K562 (cell line): ENCODE measurements around the gene PAQR6. TPM values are rescaled to one million over a fixed set of nuclear protein-coding genes. Genes with fewer than 3 reads are reported as not detected.

ENCODE experiments used
- ATAC-seq: fragments of 200-7000 bp; cut with Tn5 transposase; 3 replicates; pipeline ENCODE4 v1.9.1; 2020; ENCODE audit warnings: moderate library complexity
- BruUV-seq: library from RNA; stranded (reverse); fragments of 400-500 nt; replicated peaks from 2 replicates; lab custom pipeline; 2021; lab: Mats Ljungman, UMichigan
- CTCF ChIA-PET: fragments of 300-600 bp; formaldehyde crosslinking; extraction: SDS; loops from one replicate; lab custom pipeline; 2021; ENCODE audit warnings: low intra/inter-chr PET ratio; lab: Yijun Ruan, JAX
- POLR2A ChIA-PET: fragments of 300-600, 350-650 bp; sonication (Branson Sonifier 250); formaldehyde crosslinking; extraction: SDS; loops from one replicate; lab custom pipeline; 2021; ENCODE audit warnings: antibody characterized with exemption, inconsistent platforms; lab: Yijun Ruan, JAX
- DNase-seq, 4 experiments: peaks; one replicate each; pipeline versions ENCODE4 v3.0.0 to v3.0.0-alpha.2; 2011 to 2018; ENCODE audit warnings: low spot score in 3 of 4, mixed read lengths in 3 of 4; ENCODE audit errors: extremely low read depth in 1 of 4
- FAIRE-seq: peaks from 2 replicates; lab custom pipeline; 2011; peaks lifted over from hg19 to GRCh38; lab: Jason Lieb, UNC
- H2AFZ ChIP-seq: 2 replicates; pipeline ENCODE4 v1.6.0; 2011; ENCODE audit warnings: low read depth, low read length, control low read depth, inconsistent platforms
- H3K27ac ChIP-seq: fragments of 200-600 bp; 3 replicates; pipeline ENCODE4 v1.8.0; 2011; ENCODE audit warnings: low read depth, mild to moderate bottlenecking, control low read depth, inconsistent platforms, low read length, moderate library complexity, mixed read lengths; ENCODE audit errors: extremely low read depth
- H3K27me3 ChIP-seq, 2 experiments: fragments of 300-600 bp in 1 of 2; 2 replicates in 1 of 2; 3 replicates in 1 of 2; pipeline versions ENCODE4 v1.6.0 to v1.8.0; 2011; ENCODE audit warnings: inconsistent platforms in 2 of 2, low read length in 2 of 2, mild to moderate bottlenecking in 1 of 2, mixed read lengths in 1 of 2, moderate library complexity in 1 of 2; ENCODE audit not compliant: control insufficient read depth in 2 of 2, insufficient read depth in 2 of 2
- H3K36me3 ChIP-seq: fragments of 300-600 bp; 3 replicates; pipeline ENCODE4 v1.8.0; 2011; ENCODE audit warnings: mild to moderate bottlenecking, low read length, inconsistent platforms; ENCODE audit not compliant: control insufficient read depth, insufficient read depth
- H3K4me1 ChIP-seq, 2 experiments: fragments of 200-600 bp in 1 of 2; replicated peaks in 1 of 2; 2 replicates in 1 of 2; 3 replicates in 1 of 2; pipeline versions ENCODE4 v1.5.1 to v1.8.0; 2011; ENCODE audit warnings: inconsistent platforms in 2 of 2, low read length in 2 of 2, mild to moderate bottlenecking in 1 of 2, mixed read lengths in 1 of 2, moderate library complexity in 1 of 2; ENCODE audit not compliant: control insufficient read depth in 2 of 2, insufficient read depth in 2 of 2
- H3K4me2 ChIP-seq: 2 replicates; pipeline ENCODE4 v1.6.1; 2011; ENCODE audit warnings: low read length, control low read depth, inconsistent platforms, mixed read lengths; ENCODE audit not compliant: insufficient read depth
- H3K4me3 ChIP-seq: fragments of 200-600 bp; sonication (generic), shearing (Covaris generic); 2 replicates; pipeline ENCODE4 v1.5.1; 2016; ENCODE audit warnings: control low read depth, inconsistent platforms
- H3K79me2 ChIP-seq: fragments of 200-600 bp; 3 replicates; pipeline ENCODE4 v1.8.0; 2011; ENCODE audit warnings: low read length, inconsistent platforms; ENCODE audit not compliant: control insufficient read depth, insufficient read depth
- H3K9ac ChIP-seq, 2 experiments: 2 replicates each; pipeline versions ENCODE4 v1.6.0 to v1.6.1; 2011; ENCODE audit warnings: low read depth in 2 of 2, low read length in 2 of 2, control low read depth in 1 of 2, inconsistent platforms in 1 of 2, mild to moderate bottlenecking in 1 of 2, mixed read lengths in 1 of 2; ENCODE audit not compliant: insufficient read depth in 1 of 2
- H3K9me1 ChIP-seq: one replicate; pipeline ENCODE4 v1.6.0; 2011; ENCODE audit warnings: inconsistent platforms, mild to moderate bottlenecking, low read length, moderate library complexity; ENCODE audit not compliant: control insufficient read depth, insufficient read depth
- H3K9me3 ChIP-seq: replicated peaks from 2 replicates; pipeline ENCODE4 v1.5.1; 2011; ENCODE audit warnings: low read depth, low read length, inconsistent platforms; ENCODE audit not compliant: control insufficient read depth, insufficient read depth
- H4K20me1 ChIP-seq: replicated peaks from 2 replicates; pipeline ENCODE4 v1.6.1; 2011; ENCODE audit warnings: low read length, inconsistent platforms, mixed read lengths; ENCODE audit not compliant: control insufficient read depth, insufficient read depth
- CBX8 ChIP-seq: fragments of 200-600 bp; sonication (generic); IDR thresholded peaks from 2 replicates; pipeline ENCODE4 v1.6.1; 2012; ENCODE audit warnings: borderline replicate concordance, mixed run types, low read depth, mild to moderate bottlenecking, moderate library complexity, mixed read lengths, low read length, control low read depth, inconsistent platforms; ENCODE audit not compliant: poor library complexity, severe bottlenecking; ENCODE audit errors: extremely low read depth
- CTBP1 ChIP-seq: fragments of 450-650 bp; IDR thresholded peaks from 2 replicates; pipeline ENCODE4 v1.6.1; 2016; ENCODE audit warnings: borderline replicate concordance
- EGR1 ChIP-seq: fragments of 450-650 bp; conservative IDR thresholded peaks from 2 replicates; pipeline ENCODE4 v1.6.1; 2017; ENCODE audit warnings: mild to moderate bottlenecking
- LARP7 ChIP-seq: fragments of 450-650 bp; IDR thresholded peaks from 2 replicates; pipeline ENCODE4 v1.6.1; 2016
- POLR2G ChIP-seq: fragments of 200-400 bp; formaldehyde crosslinking; IDR thresholded peaks from 2 replicates; pipeline ENCODE4 v1.6.1; 2017; ENCODE audit warnings: low read depth, mild to moderate bottlenecking, antibody characterized with exemption, low read length, moderate library complexity
- RAD21 ChIP-seq, 2 experiments: fragments of 250-450 bp in 1 of 2; fragments of 450-650 bp in 1 of 2; sonication (Bioruptor Pico) in 1 of 2; formaldehyde crosslinking in 1 of 2; IDR thresholded peaks in 1 of 2; conservative IDR thresholded peaks in 1 of 2; 2 replicates each; pipeline versions ENCODE4 v1.4.0 to v1.8.0; 2020 to 2022; ENCODE audit warnings: mild to moderate bottlenecking in 2 of 2, moderate library complexity in 1 of 2
- ZKSCAN8 ChIP-seq: fragments of 200-800 bp; sonication (Bioruptor generic); IDR thresholded peaks from 2 replicates; pipeline ENCODE4 v1.6.1; 2016; ENCODE audit warnings: missing genetic modification characterization, missing compliant biosample characterization
- ZNF444 ChIP-seq: fragments of 250-450 bp; sonication (Bioruptor Pico); IDR thresholded peaks from 2 replicates; pipeline ENCODE4 v1.4.0; 2020; ENCODE audit warnings: mild to moderate bottlenecking, moderate library complexity
- WGBS: fragments of 100-300 bp; shearing (Covaris generic); methylation state at CpG from one replicate; pipeline ENCODE4 v1.1.6; 2016; ENCODE audit warnings: low coverage, mixed read lengths; ENCODE audit not compliant: insufficient coverage; ENCODE audit errors: missing lambda C conversion rate; 5-methylcytosine and 5-hydroxymethylcytosine counted together
- in situ Hi-C: fragments of 300-500 bp; cut with MboI; formaldehyde crosslinking; loops from 4 replicates; pipeline ENCODE4 v1.15.0; 2018; ENCODE audit warnings: inconsistent platforms, mixed read lengths
- intact Hi-C: fragments of 100-400 bp; cut with micrococcal nuclease; formaldehyde crosslinking; loops from 2 replicates; pipeline ENCODE4 v1.14.2; 2022
- polyA plus RNA-seq, 8 experiments: library from polyadenylated mRNA; depleted of rRNA in 4 of 8; stranded (reverse) in 5 of 8; unstranded in 3 of 8; fragments of >200 nt; fragmentation: Nextera tagmentation in 2 of 8; fragmentation: Illumina TruSeq in 1 of 8; extraction: Ambion mirVana in 2 of 8; extraction: Trizol in 1 of 8; gene quantifications; 2 replicates each; pipeline versions ENCODE4 v1.2.1 to v1.2.3, GENCODE V29; 2011 to 2014; ENCODE audit warnings: inconsistent platforms in 1 of 8, missing spikeins in 1 of 8
- total RNA-seq, 7 experiments: library from RNA; depleted of rRNA in 6 of 7; stranded (reverse); fragments of >200 nt in 6 of 7; fragmentation: Illumina TruSeq in 2 of 7; extraction: Trizol in 2 of 7; gene quantifications; 2 replicates each; pipeline versions ENCODE4 v1.2.1 to v1.2.3, GENCODE V29; 2011 to 2021; ENCODE audit warnings: low replicate concordance in 1 of 7
- TF ChIP-seq, protein P1 (sequence below), 2 experiments: fragments of 450-650 bp; conservative IDR thresholded peaks; 2 replicates each; pipeline ENCODE4 v1.6.1; 2017; ENCODE audit warnings: mild to moderate bottlenecking in 2 of 2, moderate library complexity in 2 of 2
- TF ChIP-seq, protein P2 (sequence below): fragments of 250-450 bp; sonication (Bioruptor Pico); IDR thresholded peaks from 2 replicates; pipeline ENCODE4 v1.8.0; 2022; ENCODE audit warnings: inconsistent platforms, mild to moderate bottlenecking, moderate library complexity, borderline replicate concordance

PAQR6 gene
- total and polyA plus RNA-seq, 9 of the 15 experiments (the other 6 are each of a cell fraction or from before 2014, with no cell fraction given), result 0.07 to 1.8 (median 0.62) TPM

DNA sequence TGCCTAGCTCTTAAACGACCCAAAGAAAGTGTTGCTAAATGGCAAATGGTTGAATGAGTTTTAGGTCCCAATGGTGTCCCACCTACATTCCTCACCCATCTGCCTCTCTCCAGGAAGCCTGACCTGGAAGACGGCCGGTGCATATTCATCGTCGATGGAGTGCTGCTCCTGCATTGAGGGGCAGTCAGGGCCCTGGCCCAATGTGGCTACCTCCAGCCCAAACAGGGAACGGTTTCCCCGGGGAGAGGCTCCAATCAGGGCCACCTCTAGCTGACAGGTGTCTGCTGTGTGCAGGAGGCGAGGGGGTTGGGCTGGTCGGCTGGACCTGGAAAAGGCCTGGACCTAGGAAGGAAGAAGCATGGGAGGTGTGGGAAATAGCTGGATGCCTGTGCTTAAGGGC is 46.0 kb upstream of the PAQR6 start:
- Histone ChIP-seq H3K9me3 (no peaks in the 10 kb centered on the region), H3K27me3 (peaks cover 0 to 2% of the 10 kb centered on the region in 2 experiments; a peak in 1 of 5 replicates), H3K4me2 (no peak overlapping the region), H3K9ac (0 out of 4 replicates have a peak overlapping the region, but pooled peaks of 1 of the 2 experiments have one; percentile 2), H3K4me3 (no peak overlapping the region), H3K27ac (no peak overlapping the region), H2AFZ (no peak overlapping the region), H3K9me1 (no peaks in the 10 kb centered on the region), H3K36me3 (peaks cover 21% of the 10 kb centered on the region; the same call in 1 of the 3 replicates), H3K4me1 (peaks cover 7 to 17% of the 10 kb centered on the region in 2 experiments; a peak in 4 of 5 replicates), H4K20me1 (no peaks in the 10 kb centered on the region), H3K79me2 (no peaks in the 10 kb centered on the region)
- BruUV-seq, result no TSS peak
- no peak for ATAC-seq
- no peak for FAIRE-seq
- no peak for TF ChIP-seq CTBP1
- 0 out of 2 replicates have a peak, but pooled peaks have one; percentile 24 for TF ChIP-seq POLR2G
- CTCF ChIA-PET, result no interaction called here
- no peak for DNase-seq
- 77% methylated on average over 7 of the region's 9 CpGs for WGBS
- intact Hi-C loops, result no loop called here
- POLR2A ChIA-PET, result interaction anchor here (0.5 to 1.9 kb wide), 7 partner anchors 11 to 303 kb away, joined by 3 to 16 read pairs (median 3); partner anchors contain the start of genes SMG5 and TMEM79
- in situ Hi-C loops, result no loop called here

GRCh38 chr1:156293098-156293434 is 45.2 kb upstream of the PAQR6 start:
- no peak for ATAC-seq
- Histone ChIP-seq H3K27ac (no peak overlapping the region), H3K79me2 (no peaks in the 10 kb centered on the region), H3K36me3 (peaks cover 23% of the 10 kb centered on the region; the same call in 1 of the 3 replicates), H3K9me3 (no peaks in the 10 kb centered on the region), H4K20me1 (no peaks in the 10 kb centered on the region), H3K4me1 (peaks cover 7 to 15% of the 10 kb centered on the region in 2 experiments; a peak in 4 of 5 replicates), H3K4me3 (no peak overlapping the region), H3K4me2 (no peak overlapping the region), H3K9me1 (no peaks in the 10 kb centered on the region), H3K27me3 (no peaks in the 10 kb centered on the region), H2AFZ (no peak overlapping the region), H3K9ac (peak overlapping the region in 1 of 2 experiments; percentile 43; a peak in 1 of 4 replicates)
- WGBS, result 72% methylated on average over 6 of the region's 8 CpGs
- no TSS peak for BruUV-seq
- in situ Hi-C loops (no loop called here), intact Hi-C loops (no loop called here)
- no peak for FAIRE-seq
- ChIA-PET POLR2A (interaction anchor here (0.5 to 1.9 kb wide), 3 partner anchors 10 to 303 kb away, joined by 3 to 16 read pairs (median 3); partner anchors contain the start of genes SMG5 and TMEM79), CTCF (no interaction called here)
- DNase-seq, result no peak
- TF ChIP-seq, protein P1, sequence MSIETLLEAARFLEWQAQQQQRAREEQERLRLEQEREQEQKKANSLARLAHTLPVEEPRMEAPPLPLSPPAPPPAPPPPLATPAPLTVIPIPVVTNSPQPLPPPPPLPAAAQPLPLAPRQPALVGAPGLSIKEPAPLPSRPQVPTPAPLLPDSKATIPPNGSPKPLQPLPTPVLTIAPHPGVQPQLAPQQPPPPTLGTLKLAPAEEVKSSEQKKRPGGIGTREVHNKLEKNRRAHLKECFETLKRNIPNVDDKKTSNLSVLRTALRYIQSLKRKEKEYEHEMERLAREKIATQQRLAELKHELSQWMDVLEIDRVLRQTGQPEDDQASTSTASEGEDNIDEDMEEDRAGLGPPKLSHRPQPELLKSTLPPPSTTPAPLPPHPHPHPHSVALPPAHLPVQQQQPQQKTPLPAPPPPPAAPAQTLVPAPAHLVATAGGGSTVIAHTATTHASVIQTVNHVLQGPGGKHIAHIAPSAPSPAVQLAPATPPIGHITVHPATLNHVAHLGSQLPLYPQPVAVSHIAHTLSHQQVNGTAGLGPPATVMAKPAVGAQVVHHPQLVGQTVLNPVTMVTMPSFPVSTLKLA (conservative IDR thresholded peaks at IDR 0.05), result no peak
- TF ChIP-seq RAD21 (CRISPR knock-in tag; conservative IDR thresholded peaks at IDR 0.05 in 1 of 2, IDR thresholded peaks at IDR 0.05 in 1 of 2) (no peak), ZNF444 (CRISPR knock-in tag) (no peak), EGR1 (no peak), CBX8 (no peak), ZKSCAN8 (CRISPR knock-in tag) (no peak), LARP7 (no peak)
- TF ChIP-seq, protein P2, sequence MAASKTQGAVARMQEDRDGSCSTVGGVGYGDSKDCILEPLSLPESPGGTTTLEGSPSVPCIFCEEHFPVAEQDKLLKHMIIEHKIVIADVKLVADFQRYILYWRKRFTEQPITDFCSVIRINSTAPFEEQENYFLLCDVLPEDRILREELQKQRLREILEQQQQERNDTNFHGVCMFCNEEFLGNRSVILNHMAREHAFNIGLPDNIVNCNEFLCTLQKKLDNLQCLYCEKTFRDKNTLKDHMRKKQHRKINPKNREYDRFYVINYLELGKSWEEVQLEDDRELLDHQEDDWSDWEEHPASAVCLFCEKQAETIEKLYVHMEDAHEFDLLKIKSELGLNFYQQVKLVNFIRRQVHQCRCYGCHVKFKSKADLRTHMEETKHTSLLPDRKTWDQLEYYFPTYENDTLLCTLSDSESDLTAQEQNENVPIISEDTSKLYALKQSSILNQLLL (CRISPR knock-in tag), result no peak
